ENCODE data around the gene GDF9. TPM values are rescaled to one million over a fixed set of nuclear protein-coding genes. Genes with fewer than 3 reads are reported as not detected.

Gene GDF9
- total RNA-seq, 1 experiment from 2014 or later, result 0.49 TPM

GRCh38 chr5:132839426-132840301 is 26.6 kb downstream of the GDF9 start:
- Histone ChIP-seq H3K9ac (ENCODE audit: low read length) (no peak overlapping the region), H3K36me3 (ENCODE audit: control insufficient read depth in 1 of 2, insufficient read depth in 2 of 2, low read length in 2 of 2) (no peaks in the 10 kb centered on the region), H3K79me2 (ENCODE audit: insufficient read depth, low read length) (no peaks in the 10 kb centered on the region), H3K4me3 (replicated peaks in 1 of 2; ENCODE audit: low read depth in 1 of 2, low read length in 2 of 2) (no peak overlapping the region), H3K9me2 (ENCODE audit: insufficient read depth) (no peaks in the 10 kb centered on the region), H3K4me1 (ENCODE audit: control insufficient read depth in 1 of 2, insufficient read depth in 2 of 2, low read length in 2 of 2) (0 out of 4 replicates have a peak, but pooled peaks cover 0 to 4% of the 10 kb centered on the region in 2 experiments), H3K27ac (ENCODE audit: low read depth, low read length) (no peak overlapping the region), H3K27me3 (ENCODE audit: insufficient read depth, low read length) (no peaks in the 10 kb centered on the region), H3K4me2 (ENCODE audit: low read length) (no peak overlapping the region), H2AFZ (ENCODE audit: low read depth, low read length, poor library complexity, severe bottlenecking) (no peak overlapping the region), H4K20me1 (ENCODE audit: insufficient read depth) (no peaks in the 10 kb centered on the region), H3K9me3 (ENCODE audit: control insufficient read depth in 1 of 2, insufficient read depth in 1 of 2, low read depth in 1 of 2, low read length in 2 of 2) (no peaks in the 10 kb centered on the region)
- intact Hi-C loops (cut with micrococcal nuclease), result no loop called here
- ChIA-PET CTCF (no interaction called here), RAD21 (ENCODE audit: low non-redundant PET in 1 of 2, low total read pairs in 2 of 2, uncharacterized antibody in 2 of 2, unreplicated experiment in 2 of 2) (no interaction called here), POLR2A (no interaction called here)
- no TSS peak for BruUV-seq (replicated peaks)
- ATAC-seq (no peak), DNase-seq (ENCODE audit: low read depth, low spot score) (no peak)
- TF ChIP-seq REST (IDR thresholded peaks at IDR 0.05; ENCODE audit: low read depth) (no peak), EZH2phosphoT487 (IDR thresholded peaks at IDR 0.05; ENCODE audit: borderline replicate concordance) (no peak), POLR2A (IDR thresholded peaks at IDR 0.05; ENCODE audit: borderline replicate concordance, extremely low read depth, insufficient read depth, insufficient read length) (no peak), POLR2AphosphoS5 (IDR thresholded peaks at IDR 0.05; ENCODE audit: low read depth, low read length) (no peak), EZH2 (IDR thresholded peaks at IDR 0.05) (no peak), CTCF (IDR thresholded peaks at IDR 0.05 in 2 of 3, conservative IDR thresholded peaks at IDR 0.05 in 1 of 3; ENCODE audit: borderline replicate concordance in 1 of 3, insufficient read depth in 1 of 3, low read depth in 2 of 3, low read length in 2 of 3) (no peak), EGR1 (IDR thresholded peaks at IDR 0.05; ENCODE audit: low read depth) (no peak), CEBPB (IDR thresholded peaks at IDR 0.05; ENCODE audit: low read depth) (no peak), ZNF274 (IDR thresholded peaks at IDR 0.05; ENCODE audit: low read depth, low read length) (no peak), ZFX (IDR thresholded peaks at IDR 0.05) (no peak), RAD21 (IDR thresholded peaks at IDR 0.05; ENCODE audit: low read depth) (no peak), JUND (IDR thresholded peaks at IDR 0.05) (no peak), CBX3 (IDR thresholded peaks at IDR 0.05; ENCODE audit: low read depth) (no peak), SP1 (IDR thresholded peaks at IDR 0.05; ENCODE audit: low read depth) (no peak), MAX (IDR thresholded peaks at IDR 0.05) (no peak), TCF7L2 (IDR thresholded peaks at IDR 0.05; ENCODE audit: borderline replicate concordance, extremely low read depth, insufficient read depth, insufficient read length) (no peak)
- TF ChIP-seq, protein P1, sequence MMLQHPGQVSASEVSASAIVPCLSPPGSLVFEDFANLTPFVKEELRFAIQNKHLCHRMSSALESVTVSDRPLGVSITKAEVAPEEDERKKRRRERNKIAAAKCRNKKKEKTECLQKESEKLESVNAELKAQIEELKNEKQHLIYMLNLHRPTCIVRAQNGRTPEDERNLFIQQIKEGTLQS (IDR thresholded peaks at IDR 0.05), result no peak

All from HCT116 (cell line).